H1 (cell line): Measurements from ENCODE around the gene TMED4. TPM values are rescaled to one million over a fixed set of nuclear protein-coding genes. Genes with fewer than 3 reads are reported as not detected.

Source experiments
- CTCF ChIA-PET: fragments of 300-600 bp; sonication (Branson Sonifier 250); formaldehyde crosslinking; loops from one replicate; lab custom pipeline; 2021; ENCODE audit not compliant: partially characterized antibody; lab: Charles Lee
- POLR2A ChIA-PET: fragments of 300-600 bp; sonication (Branson Sonifier 250); formaldehyde crosslinking; loops from one replicate; lab custom pipeline; 2021; ENCODE audit warnings: inconsistent platforms; ENCODE audit not compliant: partially characterized antibody; lab: Charles Lee
- DNase-seq, 2 experiments: peaks; one replicate each; pipeline versions ENCODE4 v3.0.0 to v3.0.0-alpha.2; 2010 to 2022; ENCODE audit warnings: low spot score in 2 of 2, low read depth in 1 of 2, mixed read lengths in 1 of 2
- FAIRE-seq: peaks from 2 replicates; lab custom pipeline; 2011; peaks lifted over from hg19 to GRCh38; lab: Jason Lieb, UNC
- H2AFZ ChIP-seq: 2 replicates; pipeline ENCODE4 v1.8.1; 2012; ENCODE audit warnings: low read length, inconsistent platforms
- H2AK5ac ChIP-seq: 2 replicates; pipeline ENCODE4 v1.6.1; 2013; ENCODE audit warnings: low read depth, low read length
- H2BK120ac ChIP-seq: replicated peaks from 2 replicates; pipeline ENCODE3; 2013; ENCODE audit warnings: low read depth, low read length, inconsistent platforms
- H2BK12ac ChIP-seq: 2 replicates; pipeline ENCODE4 v1.6.1; 2013; ENCODE audit warnings: low read depth, low read length
- H2BK15ac ChIP-seq: 2 replicates; pipeline ENCODE4 v1.6.1; 2013; ENCODE audit warnings: low read length
- H2BK20ac ChIP-seq: 2 replicates; pipeline ENCODE4 v1.6.1; 2013; ENCODE audit warnings: low read length
- H2BK5ac ChIP-seq: 2 replicates; pipeline ENCODE4 v1.6.1; 2013; ENCODE audit warnings: low read depth, low read length
- H3K14ac ChIP-seq: 2 replicates; pipeline ENCODE4 v1.6.1; 2013; ENCODE audit warnings: inconsistent platforms; ENCODE audit not compliant: insufficient read length
- H3K18ac ChIP-seq: 2 replicates; pipeline ENCODE4 v1.6.1; 2013; ENCODE audit warnings: low read length; ENCODE audit errors: extremely low read depth
- H3K23ac ChIP-seq: 2 replicates; pipeline ENCODE4 v1.6.1; 2013; ENCODE audit warnings: inconsistent platforms; ENCODE audit not compliant: insufficient read length
- H3K23me2 ChIP-seq: 2 replicates; pipeline ENCODE4 v1.6.1; 2013; ENCODE audit warnings: low read depth, low read length
- H3K27ac ChIP-seq: 2 replicates; pipeline ENCODE4 v1.6.1; 2011; ENCODE audit warnings: low read depth, low read length, inconsistent platforms
- H3K27me3 ChIP-seq, 4 experiments: replicated peaks in 1 of 4; 1 replicate in 1 of 4; 2 replicates in 3 of 4; pipeline versions ENCODE4 v1.6.1 to v1.8.1; 2011 to 2013; ENCODE audit warnings: low read length in 3 of 4, mild to moderate bottlenecking in 3 of 4, inconsistent platforms in 2 of 4, mixed read lengths in 2 of 4, moderate library complexity in 1 of 4; ENCODE audit not compliant: control insufficient read depth in 3 of 4, insufficient read depth in 3 of 4; ENCODE audit errors: extremely low read depth in 1 of 4
- H3K36me3 ChIP-seq, 4 experiments: 2 replicates each; pipeline versions ENCODE4 v1.6.1 to v1.8.1; 2011 to 2013; ENCODE audit warnings: mild to moderate bottlenecking in 4 of 4, low read length in 3 of 4, moderate library complexity in 2 of 4, control low read depth in 1 of 4, inconsistent platforms in 1 of 4; ENCODE audit not compliant: insufficient read depth in 4 of 4, control insufficient read depth in 2 of 4
- H3K4ac ChIP-seq: replicated peaks from 2 replicates; pipeline ENCODE3; 2013; ENCODE audit warnings: low read length, low read depth, mixed read lengths, inconsistent platforms; ENCODE audit not compliant: insufficient read length
- H3K4me1 ChIP-seq, 4 experiments: replicated peaks in 1 of 4; 1 replicate in 1 of 4; 2 replicates in 3 of 4; pipeline versions ENCODE4 v1.6.1 to v1.8.1; 2011 to 2013; ENCODE audit warnings: low read length in 3 of 4, inconsistent platforms in 2 of 4, mixed read lengths in 1 of 4; ENCODE audit not compliant: insufficient read depth in 4 of 4, control insufficient read depth in 3 of 4
- H3K4me2 ChIP-seq, 2 experiments: 2 replicates each; pipeline versions ENCODE4 v1.6.1 to v1.8.1; 2011 to 2013; ENCODE audit warnings: low read depth in 2 of 2, low read length in 2 of 2, control low read depth in 1 of 2, inconsistent platforms in 1 of 2, mild to moderate bottlenecking in 1 of 2; ENCODE audit not compliant: insufficient read depth in 1 of 2
- H3K4me3 ChIP-seq, 4 experiments: fragments of 200-600, 300-600 bp in 1 of 4; sonication (generic), shearing (Covaris generic), sonication (Bioruptor Twin) in 1 of 4; 2 replicates each; pipeline versions ENCODE4 v1.5.1 to v1.8.1; 2011 to 2016; ENCODE audit warnings: low read length in 4 of 4, low read depth in 3 of 4, control low read depth in 2 of 4, inconsistent platforms in 2 of 4, mild to moderate bottlenecking in 2 of 4, mixed read lengths in 1 of 4, moderate library complexity in 1 of 4; ENCODE audit not compliant: insufficient read depth in 2 of 4; ENCODE audit errors: extremely low read depth in 1 of 4
- H3K56ac ChIP-seq: replicated peaks from 2 replicates; pipeline ENCODE3; 2013; ENCODE audit warnings: low read depth, mild to moderate bottlenecking, mixed read lengths, low read length, inconsistent platforms; ENCODE audit not compliant: insufficient read length
- H3K79me1 ChIP-seq: 2 replicates; pipeline ENCODE4 v1.6.1; 2013; ENCODE audit warnings: low read depth, low read length, control low read depth
- H3K79me2 ChIP-seq, 2 experiments: 2 replicates each; pipeline versions ENCODE4 v1.6.1 to v1.8.1; 2012 to 2013; ENCODE audit warnings: low read length in 2 of 2, mild to moderate bottlenecking in 2 of 2, inconsistent platforms in 1 of 2; ENCODE audit not compliant: insufficient read depth in 2 of 2, control insufficient read depth in 1 of 2
- H3K9ac ChIP-seq, 4 experiments: replicated peaks in 1 of 4; 1 replicate in 1 of 4; 2 replicates in 3 of 4; pipeline versions ENCODE4 v1.6.1 to v1.8.1; 2011 to 2013; ENCODE audit warnings: low read depth in 3 of 4, low read length in 3 of 4, control low read depth in 2 of 4, mild to moderate bottlenecking in 2 of 4, moderate library complexity in 2 of 4, inconsistent platforms in 1 of 4; ENCODE audit errors: extremely low read depth in 1 of 4
- H3K9me3 ChIP-seq, 2 experiments: 2 replicates each; pipeline versions ENCODE4 v1.6.1 to v1.8.1; 2012 to 2013; ENCODE audit warnings: mild to moderate bottlenecking in 2 of 2, moderate library complexity in 2 of 2, control low read depth in 1 of 2, inconsistent platforms in 1 of 2, low read depth in 1 of 2, low read length in 1 of 2, mixed read lengths in 1 of 2; ENCODE audit not compliant: insufficient read depth in 2 of 2
- H4K20me1 ChIP-seq, 2 experiments: replicated peaks in 1 of 2; 2 replicates each; pipeline versions ENCODE3 to v1.8.1; 2011 to 2013; ENCODE audit warnings: inconsistent platforms in 2 of 2, low read length in 2 of 2, mild to moderate bottlenecking in 1 of 2; ENCODE audit not compliant: insufficient read depth in 2 of 2, control insufficient read depth in 1 of 2
- H4K5ac ChIP-seq: 2 replicates; pipeline ENCODE4 v1.6.1; 2013; ENCODE audit warnings: low read length, low read depth, mixed read lengths, inconsistent platforms; ENCODE audit not compliant: insufficient read length
- H4K8ac ChIP-seq: 2 replicates; pipeline ENCODE4 v1.8.0; 2013; ENCODE audit warnings: mild to moderate bottlenecking, moderate library complexity, low read length, inconsistent platforms; ENCODE audit not compliant: insufficient read depth; ENCODE audit errors: extremely low read depth
- H4K91ac ChIP-seq: replicated peaks from 2 replicates; pipeline ENCODE3; 2013; ENCODE audit warnings: low read length, mixed read lengths, inconsistent platforms; ENCODE audit not compliant: insufficient read length
- CREB1 ChIP-seq: IDR thresholded peaks from 2 replicates; pipeline ENCODE4 v1.6.1; 2012; ENCODE audit warnings: inconsistent platforms
- GABPA ChIP-seq: IDR thresholded peaks from 2 replicates; pipeline ENCODE4 v1.6.1; 2011; ENCODE audit warnings: mild to moderate bottlenecking, low read length, moderate library complexity, borderline replicate concordance; ENCODE audit not compliant: insufficient read depth
- JUN ChIP-seq: IDR thresholded peaks from 2 replicates; pipeline ENCODE4 v1.6.1; 2011; ENCODE audit warnings: low read depth, mild to moderate bottlenecking, improper control_type of control experiment, low read length
- JUND ChIP-seq: IDR thresholded peaks from 2 replicates; pipeline ENCODE4 v1.6.1; 2011; ENCODE audit warnings: mild to moderate bottlenecking, improper control_type of control experiment, low read length
- KDM1A ChIP-seq: fragments of 200-600, 300-600 bp; sonication (generic); IDR thresholded peaks from 2 replicates; pipeline ENCODE4 v1.7.1; 2016; ENCODE audit warnings: mild to moderate bottlenecking, low read length, borderline replicate concordance
- NRF1 ChIP-seq: IDR thresholded peaks from 2 replicates; pipeline ENCODE4 v1.6.1; 2011; ENCODE audit warnings: mild to moderate bottlenecking, low read depth, low read length, improper control_type of control experiment
- SIN3A ChIP-seq, 2 experiments: IDR thresholded peaks in 1 of 2; conservative IDR thresholded peaks in 1 of 2; 2 replicates each; pipeline ENCODE4 v1.6.1; 2011 to 2012; ENCODE audit warnings: low read length in 2 of 2, improper control_type of control experiment in 1 of 2, low read depth in 1 of 2, mild to moderate bottlenecking in 1 of 2
- SUZ12 ChIP-seq: fragments of 200-600 bp; sonication (generic); IDR thresholded peaks from 2 replicates; pipeline ENCODE4 v1.6.1; 2012; ENCODE audit warnings: mild to moderate bottlenecking, inconsistent platforms, low read length, moderate library complexity, mixed read lengths
- TAF1 ChIP-seq: IDR thresholded peaks from 2 replicates; pipeline ENCODE4 v1.6.1; 2011; ENCODE audit warnings: mild to moderate bottlenecking, low read depth, low read length
- WGBS, 2 experiments: shearing (Covaris generic) in 1 of 2; methylation state at CpG; one replicate each; pipeline versions ENCODE4 v1.1.6 to v1.1.7; 2013 to 2015; ENCODE audit warnings: low lambda C conversion rate in 2 of 2, mixed read lengths in 2 of 2, inconsistent platforms in 1 of 2, low coverage in 1 of 2, missing lambda C conversion rate in 1 of 2; ENCODE audit not compliant: insufficient replicate concordance in 2 of 2, insufficient coverage in 1 of 2, insufficient read length in 1 of 2; ENCODE audit errors: extremely low coverage in 1 of 2, missing lambda C conversion rate in 1 of 2; 5-methylcytosine and 5-hydroxymethylcytosine counted together
- polyA plus RNA-seq, 7 experiments: library from polyadenylated mRNA; depleted of rRNA in 3 of 7; stranded (reverse) in 5 of 7; unstranded in 2 of 7; fragments of >200 nt in 5 of 7; fragments of 200-250 nt in 2 of 7; gene quantifications; 1 replicate in 5 of 7; 2 replicates in 1 of 7; 4 replicates in 1 of 7; pipeline versions ENCODE4 v1.2.1 to v1.2.3, GENCODE V29; 2011 to 2013; ENCODE audit warnings: missing spikeins in 2 of 7, mixed read lengths in 2 of 7
- total RNA-seq: library from RNA; stranded (reverse); fragmentation: NEBNext Ultra II Directional; extraction: Animal tissue kit (Norgen Biotek cat#: 25700); gene quantifications from 2 replicates; pipeline ENCODE4 v1.2.1, GENCODE V29; 2021
- TF ChIP-seq, protein P1 (sequence below), 3 experiments: IDR thresholded peaks; 1 replicate in 2 of 3; 2 replicates in 1 of 3; pipeline versions ENCODE4 v1.5.1 to v1.6.1; 2011; ENCODE audit warnings: low read length in 3 of 3, mild to moderate bottlenecking in 3 of 3, inconsistent platforms in 2 of 3, low read depth in 1 of 3, moderate library complexity in 1 of 3; ENCODE audit not compliant: insufficient read depth in 1 of 3; ENCODE audit errors: control extremely low read depth in 1 of 3

The TMED4 gene
- total and polyA plus RNA-seq, 2 of the 8 experiments (the other 6 are each of a cell fraction or from before 2014, with no cell fraction given): 44.9 to 76.7 TPM

GRCh38 chr7:44618753-44619152 lies 36.7 kb upstream of the TMED4 start:
- Histone ChIP-seq H2BK15ac (no peak overlapping the region), H3K79me1 (peaks cover 2% of the 10 kb centered on the region), H4K8ac (no peak overlapping the region), H3K4me3 (no peak overlapping the region), H3K9ac (no peak overlapping the region), H3K18ac (no peak overlapping the region), H2AFZ (no peak overlapping the region), H3K27me3 (no peaks in the 10 kb centered on the region), H3K9me3 (no peaks in the 10 kb centered on the region), H3K4ac (no peak overlapping the region), H3K27ac (no peak overlapping the region), H3K23me2 (no peaks in the 10 kb centered on the region), H2BK12ac (no peak overlapping the region), H2BK20ac (no peak overlapping the region), H3K23ac (no peak overlapping the region), H3K14ac (no peak overlapping the region), H3K36me3 (no peaks in the 10 kb centered on the region), H4K5ac (no peak overlapping the region), H3K56ac (no peak overlapping the region), H3K4me2 (no peak overlapping the region), H4K91ac (no peak overlapping the region), H3K4me1 (no peaks in the 10 kb centered on the region; a peak in 1 of 7 replicates), H4K20me1 (peaks cover 0 to 18% of the 10 kb centered on the region in 2 experiments), H3K79me2 (peaks cover 19 to 98% of the 10 kb centered on the region in 2 experiments), H2AK5ac (no peak overlapping the region), H2BK5ac (no peak overlapping the region), H2BK120ac (no peak overlapping the region)
- no peak for DNase-seq
- ChIA-PET POLR2A (interaction anchor here (1.0 kb wide), 1 partner anchor 12 kb away, joined by 6 read pairs; no protein-coding TSS in a partner anchor), CTCF (no interaction called here)
- FAIRE-seq: no peak
- 86% methylated on average over 3 of the region's 3 CpGs; no CpG with 5 or more reads in 1 of the 2 experiments for WGBS, 2 experiments
- TF ChIP-seq SIN3A (conservative IDR thresholded peaks at IDR 0.05 in 1 of 2, IDR thresholded peaks at IDR 0.05 in 1 of 2; ENCODE audit: low read depth in 1 of 2, low read length in 2 of 2) (no peak), JUN (no peak), JUND (no peak), SUZ12 (no peak), KDM1A (no peak), TAF1 (no peak), GABPA (no peak), CREB1 (no peak), NRF1 (no peak)
- TF ChIP-seq, protein P1, sequence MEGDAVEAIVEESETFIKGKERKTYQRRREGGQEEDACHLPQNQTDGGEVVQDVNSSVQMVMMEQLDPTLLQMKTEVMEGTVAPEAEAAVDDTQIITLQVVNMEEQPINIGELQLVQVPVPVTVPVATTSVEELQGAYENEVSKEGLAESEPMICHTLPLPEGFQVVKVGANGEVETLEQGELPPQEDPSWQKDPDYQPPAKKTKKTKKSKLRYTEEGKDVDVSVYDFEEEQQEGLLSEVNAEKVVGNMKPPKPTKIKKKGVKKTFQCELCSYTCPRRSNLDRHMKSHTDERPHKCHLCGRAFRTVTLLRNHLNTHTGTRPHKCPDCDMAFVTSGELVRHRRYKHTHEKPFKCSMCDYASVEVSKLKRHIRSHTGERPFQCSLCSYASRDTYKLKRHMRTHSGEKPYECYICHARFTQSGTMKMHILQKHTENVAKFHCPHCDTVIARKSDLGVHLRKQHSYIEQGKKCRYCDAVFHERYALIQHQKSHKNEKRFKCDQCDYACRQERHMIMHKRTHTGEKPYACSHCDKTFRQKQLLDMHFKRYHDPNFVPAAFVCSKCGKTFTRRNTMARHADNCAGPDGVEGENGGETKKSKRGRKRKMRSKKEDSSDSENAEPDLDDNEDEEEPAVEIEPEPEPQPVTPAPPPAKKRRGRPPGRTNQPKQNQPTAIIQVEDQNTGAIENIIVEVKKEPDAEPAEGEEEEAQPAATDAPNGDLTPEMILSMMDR (IDR thresholded peaks at IDR 0.05; ENCODE audit: control extremely low read depth in 1 of 3, insufficient read depth in 1 of 3, low read depth in 1 of 3, low read length in 3 of 3): no peak
